K562 (cell line): ENCODE results near the gene ATM. TPM values are rescaled to one million over a fixed set of nuclear protein-coding genes. Genes with fewer than 3 reads are reported as not detected.

Source experiments
- ATAC-seq: fragments of 200-7000 bp; cut with Tn5 transposase; 3 replicates; pipeline ENCODE4 v1.9.1; 2020; ENCODE audit warnings: moderate library complexity
- BruUV-seq: library from RNA; stranded (reverse); fragments of 400-500 nt; replicated peaks from 2 replicates; lab custom pipeline; 2021; lab: Mats Ljungman, UMichigan
- CTCF ChIA-PET: fragments of 300-600 bp; formaldehyde crosslinking; extraction: SDS; loops from one replicate; lab custom pipeline; 2021; ENCODE audit warnings: low intra/inter-chr PET ratio; lab: Yijun Ruan, JAX
- POLR2A ChIA-PET: fragments of 300-600, 350-650 bp; sonication (Branson Sonifier 250); formaldehyde crosslinking; extraction: SDS; loops from one replicate; lab custom pipeline; 2021; ENCODE audit warnings: antibody characterized with exemption, inconsistent platforms; lab: Yijun Ruan, JAX
- DNase-seq, 4 experiments: peaks; one replicate each; pipeline versions ENCODE4 v3.0.0 to v3.0.0-alpha.2; 2011 to 2018; ENCODE audit warnings: low spot score in 3 of 4, mixed read lengths in 3 of 4; ENCODE audit errors: extremely low read depth in 1 of 4
- FAIRE-seq: peaks from 2 replicates; lab custom pipeline; 2011; peaks lifted over from hg19 to GRCh38; lab: Jason Lieb, UNC
- H2AFZ ChIP-seq: 2 replicates; pipeline ENCODE4 v1.6.0; 2011; ENCODE audit warnings: low read depth, low read length, control low read depth, inconsistent platforms
- H3K27ac ChIP-seq: fragments of 200-600 bp; 3 replicates; pipeline ENCODE4 v1.8.0; 2011; ENCODE audit warnings: low read depth, mild to moderate bottlenecking, control low read depth, inconsistent platforms, low read length, moderate library complexity, mixed read lengths; ENCODE audit errors: extremely low read depth
- H3K27me3 ChIP-seq, 2 experiments: fragments of 300-600 bp in 1 of 2; 2 replicates in 1 of 2; 3 replicates in 1 of 2; pipeline versions ENCODE4 v1.6.0 to v1.8.0; 2011; ENCODE audit warnings: inconsistent platforms in 2 of 2, low read length in 2 of 2, mild to moderate bottlenecking in 1 of 2, mixed read lengths in 1 of 2, moderate library complexity in 1 of 2; ENCODE audit not compliant: control insufficient read depth in 2 of 2, insufficient read depth in 2 of 2
- H3K36me3 ChIP-seq: fragments of 300-600 bp; 3 replicates; pipeline ENCODE4 v1.8.0; 2011; ENCODE audit warnings: mild to moderate bottlenecking, low read length, inconsistent platforms; ENCODE audit not compliant: control insufficient read depth, insufficient read depth
- H3K4me1 ChIP-seq, 2 experiments: fragments of 200-600 bp in 1 of 2; replicated peaks in 1 of 2; 2 replicates in 1 of 2; 3 replicates in 1 of 2; pipeline versions ENCODE4 v1.5.1 to v1.8.0; 2011; ENCODE audit warnings: inconsistent platforms in 2 of 2, low read length in 2 of 2, mild to moderate bottlenecking in 1 of 2, mixed read lengths in 1 of 2, moderate library complexity in 1 of 2; ENCODE audit not compliant: control insufficient read depth in 2 of 2, insufficient read depth in 2 of 2
- H3K4me2 ChIP-seq: 2 replicates; pipeline ENCODE4 v1.6.1; 2011; ENCODE audit warnings: low read length, control low read depth, inconsistent platforms, mixed read lengths; ENCODE audit not compliant: insufficient read depth
- H3K4me3 ChIP-seq: fragments of 200-600 bp; sonication (generic), shearing (Covaris generic); 2 replicates; pipeline ENCODE4 v1.5.1; 2016; ENCODE audit warnings: control low read depth, inconsistent platforms
- H3K79me2 ChIP-seq: fragments of 200-600 bp; 3 replicates; pipeline ENCODE4 v1.8.0; 2011; ENCODE audit warnings: low read length, inconsistent platforms; ENCODE audit not compliant: control insufficient read depth, insufficient read depth
- H3K9ac ChIP-seq, 2 experiments: 2 replicates each; pipeline versions ENCODE4 v1.6.0 to v1.6.1; 2011; ENCODE audit warnings: low read depth in 2 of 2, low read length in 2 of 2, control low read depth in 1 of 2, inconsistent platforms in 1 of 2, mild to moderate bottlenecking in 1 of 2, mixed read lengths in 1 of 2; ENCODE audit not compliant: insufficient read depth in 1 of 2
- H3K9me1 ChIP-seq: one replicate; pipeline ENCODE4 v1.6.0; 2011; ENCODE audit warnings: inconsistent platforms, mild to moderate bottlenecking, low read length, moderate library complexity; ENCODE audit not compliant: control insufficient read depth, insufficient read depth
- H3K9me3 ChIP-seq: replicated peaks from 2 replicates; pipeline ENCODE4 v1.5.1; 2011; ENCODE audit warnings: low read depth, low read length, inconsistent platforms; ENCODE audit not compliant: control insufficient read depth, insufficient read depth
- H4K20me1 ChIP-seq: replicated peaks from 2 replicates; pipeline ENCODE4 v1.6.1; 2011; ENCODE audit warnings: low read length, inconsistent platforms, mixed read lengths; ENCODE audit not compliant: control insufficient read depth, insufficient read depth
- ETV5 ChIP-seq: sonication (generic); formaldehyde crosslinking; IDR thresholded peaks from 2 replicates; pipeline ENCODE4 v1.4.0; 2020; ENCODE audit warnings: low read depth, mild to moderate bottlenecking, missing genetic modification reagents
- MED1 ChIP-seq: sonication (generic); formaldehyde crosslinking; IDR thresholded peaks from 2 replicates; pipeline ENCODE4 v1.8.1; 2023; ENCODE audit warnings: missing genetic modification reagents, borderline replicate concordance
- NEUROD1 ChIP-seq: fragments of 150-350 bp; IDR thresholded peaks from 2 replicates; pipeline ENCODE4 v1.6.1; 2014; ENCODE audit warnings: borderline replicate concordance, low read length, low read depth; ENCODE audit not compliant: partially characterized antibody
- PRPF4 ChIP-seq: fragments of 200-400 bp; formaldehyde crosslinking; IDR thresholded peaks from one replicate; pipeline ENCODE4 v1.6.1; 2017; ENCODE audit warnings: low read length, low read depth, mild to moderate bottlenecking; ENCODE audit not compliant: insufficient read depth, poor library complexity, severe bottlenecking
- SLC30A9 ChIP-seq: fragments of 250-450 bp; sonication (Bioruptor Pico); IDR thresholded peaks from 2 replicates; pipeline ENCODE4 v1.8.0; 2022; ENCODE audit warnings: mild to moderate bottlenecking, moderate library complexity
- TCF7 ChIP-seq: sonication (generic); IDR thresholded peaks from 2 replicates; pipeline ENCODE4 v1.6.1; 2016; ENCODE audit warnings: antibody characterized with exemption, borderline replicate concordance
- YBX1 ChIP-seq: fragments of 450-650 bp; IDR thresholded peaks from 2 replicates; pipeline ENCODE4 v1.7.1; 2016; ENCODE audit warnings: mild to moderate bottlenecking
- ZNF431 ChIP-seq: sonication (generic); formaldehyde crosslinking; IDR thresholded peaks from 2 replicates; pipeline ENCODE4 v1.8.0; 2022; ENCODE audit warnings: mild to moderate bottlenecking, missing genetic modification reagents
- ZNF57 ChIP-seq: fragments of 450-650 bp; formaldehyde crosslinking; IDR thresholded peaks from 2 replicates; pipeline ENCODE4 v1.4.0; 2020; ENCODE audit warnings: mild to moderate bottlenecking, moderate library complexity
- ZNF695 ChIP-seq: fragments of 450-650 bp; formaldehyde crosslinking; IDR thresholded peaks from 2 replicates; pipeline ENCODE4 v1.4.0; 2020; ENCODE audit warnings: mild to moderate bottlenecking, moderate library complexity
- ZNF76 ChIP-seq: fragments of 250-450 bp; sonication (Bioruptor Pico); IDR thresholded peaks from 2 replicates; pipeline ENCODE4 v1.4.0; 2020; ENCODE audit warnings: mild to moderate bottlenecking, moderate library complexity, borderline replicate concordance
- WGBS: fragments of 100-300 bp; shearing (Covaris generic); methylation state at CpG from one replicate; pipeline ENCODE4 v1.1.6; 2016; ENCODE audit warnings: low coverage, mixed read lengths; ENCODE audit not compliant: insufficient coverage; ENCODE audit errors: missing lambda C conversion rate; 5-methylcytosine and 5-hydroxymethylcytosine counted together
- in situ Hi-C: fragments of 300-500 bp; cut with MboI; formaldehyde crosslinking; loops from 4 replicates; pipeline ENCODE4 v1.15.0; 2018; ENCODE audit warnings: inconsistent platforms, mixed read lengths
- intact Hi-C: fragments of 100-400 bp; cut with micrococcal nuclease; formaldehyde crosslinking; loops from 2 replicates; pipeline ENCODE4 v1.14.2; 2022
- polyA plus RNA-seq, 8 experiments: library from polyadenylated mRNA; depleted of rRNA in 4 of 8; stranded (reverse) in 5 of 8; unstranded in 3 of 8; fragments of >200 nt; fragmentation: Nextera tagmentation in 2 of 8; fragmentation: Illumina TruSeq in 1 of 8; extraction: Ambion mirVana in 2 of 8; extraction: Trizol in 1 of 8; gene quantifications; 2 replicates each; pipeline versions ENCODE4 v1.2.1 to v1.2.3, GENCODE V29; 2011 to 2014; ENCODE audit warnings: inconsistent platforms in 1 of 8, missing spikeins in 1 of 8
- total RNA-seq, 7 experiments: library from RNA; depleted of rRNA in 6 of 7; stranded (reverse); fragments of >200 nt in 6 of 7; fragmentation: Illumina TruSeq in 2 of 7; extraction: Trizol in 2 of 7; gene quantifications; 2 replicates each; pipeline versions ENCODE4 v1.2.1 to v1.2.3, GENCODE V29; 2011 to 2021; ENCODE audit warnings: low replicate concordance in 1 of 7
- TF ChIP-seq, protein P1 (sequence below): IDR thresholded peaks from 2 replicates; pipeline ENCODE4 v1.6.1; 2016; ENCODE audit warnings: missing genetic modification characterization, missing compliant biosample characterization
- TF ChIP-seq, protein P2 (sequence below): IDR thresholded peaks from 2 replicates; pipeline ENCODE4 v1.6.1; 2011; ENCODE audit warnings: borderline replicate concordance, low read depth, mild to moderate bottlenecking, moderate library complexity, low read length; ENCODE audit not compliant: insufficient read depth, poor library complexity, severe bottlenecking
- TF ChIP-seq, protein P3 (sequence below): fragments of 450-650 bp; IDR thresholded peaks from 2 replicates; pipeline ENCODE4 v1.7.1; 2018; ENCODE audit warnings: mild to moderate bottlenecking, low read depth; ENCODE audit not compliant: partially characterized antibody
- TF ChIP-seq, protein P4 (sequence below): conservative IDR thresholded peaks from 2 replicates; pipeline ENCODE4 v1.6.1; 2011; ENCODE audit warnings: low read depth, mild to moderate bottlenecking, low read length; ENCODE audit not compliant: control insufficient read depth

The ATM gene
- total and polyA plus RNA-seq, 9 of the 15 experiments (the other 6 are each of a cell fraction or from before 2014, with no cell fraction given), result 8.3 to 46.8 (median 26.2) TPM

DNA sequence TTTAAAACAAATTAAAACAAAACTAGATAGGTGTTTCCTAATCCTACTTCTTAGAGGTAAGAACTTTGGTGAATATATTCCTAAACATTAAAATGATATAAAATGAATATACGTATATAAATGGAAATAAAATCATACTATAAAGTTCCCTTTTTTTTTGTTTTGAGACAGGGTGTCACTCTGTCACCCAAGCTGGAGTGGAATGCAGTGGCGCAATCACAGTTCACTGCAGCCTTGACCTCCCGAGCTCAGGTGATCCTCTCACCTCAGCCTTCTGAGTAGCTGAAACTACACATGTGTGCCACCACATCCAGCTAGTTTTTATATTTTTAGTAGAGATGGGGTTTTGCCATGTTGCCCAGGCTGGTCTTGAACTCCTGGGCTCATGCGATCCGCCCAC is 45.3 kb upstream of the ATM start:
- Histone ChIP-seq H3K27me3 (no peaks in the 10 kb centered on the region), H3K36me3 (peaks cover 81% of the 10 kb centered on the region), H3K4me2 (no peak overlapping the region), H3K4me3 (no peak overlapping the region), H3K27ac (no peak overlapping the region), H4K20me1 (no peaks in the 10 kb centered on the region), H3K4me1 (0 out of 5 replicates have a peak, but pooled peaks cover 0 to 4% of the 10 kb centered on the region in 2 experiments), H2AFZ (no peak overlapping the region), H3K9ac (no peak overlapping the region), H3K9me1 (no peaks in the 10 kb centered on the region), H3K9me3 (no peaks in the 10 kb centered on the region), H3K79me2 (no peaks in the 10 kb centered on the region)
- intact Hi-C loops (no loop called here), in situ Hi-C loops (no loop called here)
- no TSS peak for BruUV-seq
- ChIA-PET CTCF (no interaction called here), POLR2A (no interaction called here)
- DNase-seq, result no peak
- ATAC-seq, result no peak
- 82% methylated on average over 5 of the region's 5 CpGs for WGBS
- no peak for FAIRE-seq
- no peak for TF ChIP-seq PRPF4
- no peak for TF ChIP-seq YBX1
- no peak for TF ChIP-seq ZNF57 (CRISPR knock-in tag)
- TF ChIP-seq ZNF695 (CRISPR knock-in tag), result no peak
- TF ChIP-seq NEUROD1, result no peak
- no peak for TF ChIP-seq MED1 (CRISPR knock-in tag)
- TF ChIP-seq, protein P1, sequence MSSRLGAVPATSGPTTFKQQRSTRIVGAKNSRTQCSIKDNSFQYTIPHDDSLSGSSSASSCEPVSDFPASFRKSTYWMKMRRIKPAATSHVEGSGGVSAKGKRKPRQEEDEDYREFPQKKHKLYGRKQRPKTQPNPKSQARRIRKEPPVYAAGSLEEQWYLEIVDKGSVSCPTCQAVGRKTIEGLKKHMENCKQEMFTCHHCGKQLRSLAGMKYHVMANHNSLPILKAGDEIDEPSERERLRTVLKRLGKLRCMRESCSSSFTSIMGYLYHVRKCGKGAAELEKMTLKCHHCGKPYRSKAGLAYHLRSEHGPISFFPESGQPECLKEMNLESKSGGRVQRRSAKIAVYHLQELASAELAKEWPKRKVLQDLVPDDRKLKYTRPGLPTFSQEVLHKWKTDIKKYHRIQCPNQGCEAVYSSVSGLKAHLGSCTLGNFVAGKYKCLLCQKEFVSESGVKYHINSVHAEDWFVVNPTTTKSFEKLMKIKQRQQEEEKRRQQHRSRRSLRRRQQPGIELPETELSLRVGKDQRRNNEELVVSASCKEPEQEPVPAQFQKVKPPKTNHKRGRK (tag), result no peak
- TF ChIP-seq ZNF76 (CRISPR knock-in tag), result no peak
- TF ChIP-seq ZNF431, result no peak
- TF ChIP-seq TCF7, result no peak
- no peak for TF ChIP-seq SLC30A9 (CRISPR knock-in tag)
- TF ChIP-seq, protein P2, sequence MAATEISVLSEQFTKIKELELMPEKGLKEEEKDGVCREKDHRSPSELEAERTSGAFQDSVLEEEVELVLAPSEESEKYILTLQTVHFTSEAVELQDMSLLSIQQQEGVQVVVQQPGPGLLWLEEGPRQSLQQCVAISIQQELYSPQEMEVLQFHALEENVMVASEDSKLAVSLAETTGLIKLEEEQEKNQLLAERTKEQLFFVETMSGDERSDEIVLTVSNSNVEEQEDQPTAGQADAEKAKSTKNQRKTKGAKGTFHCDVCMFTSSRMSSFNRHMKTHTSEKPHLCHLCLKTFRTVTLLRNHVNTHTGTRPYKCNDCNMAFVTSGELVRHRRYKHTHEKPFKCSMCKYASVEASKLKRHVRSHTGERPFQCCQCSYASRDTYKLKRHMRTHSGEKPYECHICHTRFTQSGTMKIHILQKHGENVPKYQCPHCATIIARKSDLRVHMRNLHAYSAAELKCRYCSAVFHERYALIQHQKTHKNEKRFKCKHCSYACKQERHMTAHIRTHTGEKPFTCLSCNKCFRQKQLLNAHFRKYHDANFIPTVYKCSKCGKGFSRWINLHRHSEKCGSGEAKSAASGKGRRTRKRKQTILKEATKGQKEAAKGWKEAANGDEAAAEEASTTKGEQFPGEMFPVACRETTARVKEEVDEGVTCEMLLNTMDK, result no peak
- TF ChIP-seq, protein P3, sequence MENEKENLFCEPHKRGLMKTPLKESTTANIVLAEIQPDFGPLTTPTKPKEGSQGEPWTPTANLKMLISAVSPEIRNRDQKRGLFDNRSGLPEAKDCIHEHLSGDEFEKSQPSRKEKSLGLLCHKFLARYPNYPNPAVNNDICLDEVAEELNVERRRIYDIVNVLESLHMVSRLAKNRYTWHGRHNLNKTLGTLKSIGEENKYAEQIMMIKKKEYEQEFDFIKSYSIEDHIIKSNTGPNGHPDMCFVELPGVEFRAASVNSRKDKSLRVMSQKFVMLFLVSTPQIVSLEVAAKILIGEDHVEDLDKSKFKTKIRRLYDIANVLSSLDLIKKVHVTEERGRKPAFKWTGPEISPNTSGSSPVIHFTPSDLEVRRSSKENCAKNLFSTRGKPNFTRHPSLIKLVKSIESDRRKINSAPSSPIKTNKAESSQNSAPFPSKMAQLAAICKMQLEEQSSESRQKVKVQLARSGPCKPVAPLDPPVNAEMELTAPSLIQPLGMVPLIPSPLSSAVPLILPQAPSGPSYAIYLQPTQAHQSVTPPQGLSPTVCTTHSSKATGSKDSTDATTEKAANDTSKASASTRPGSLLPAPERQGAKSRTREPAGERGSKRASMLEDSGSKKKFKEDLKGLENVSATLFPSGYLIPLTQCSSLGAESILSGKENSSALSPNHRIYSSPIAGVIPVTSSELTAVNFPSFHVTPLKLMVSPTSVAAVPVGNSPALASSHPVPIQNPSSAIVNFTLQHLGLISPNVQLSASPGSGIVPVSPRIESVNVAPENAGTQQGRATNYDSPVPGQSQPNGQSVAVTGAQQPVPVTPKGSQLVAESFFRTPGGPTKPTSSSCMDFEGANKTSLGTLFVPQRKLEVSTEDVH, result no peak
- TF ChIP-seq, protein P4, sequence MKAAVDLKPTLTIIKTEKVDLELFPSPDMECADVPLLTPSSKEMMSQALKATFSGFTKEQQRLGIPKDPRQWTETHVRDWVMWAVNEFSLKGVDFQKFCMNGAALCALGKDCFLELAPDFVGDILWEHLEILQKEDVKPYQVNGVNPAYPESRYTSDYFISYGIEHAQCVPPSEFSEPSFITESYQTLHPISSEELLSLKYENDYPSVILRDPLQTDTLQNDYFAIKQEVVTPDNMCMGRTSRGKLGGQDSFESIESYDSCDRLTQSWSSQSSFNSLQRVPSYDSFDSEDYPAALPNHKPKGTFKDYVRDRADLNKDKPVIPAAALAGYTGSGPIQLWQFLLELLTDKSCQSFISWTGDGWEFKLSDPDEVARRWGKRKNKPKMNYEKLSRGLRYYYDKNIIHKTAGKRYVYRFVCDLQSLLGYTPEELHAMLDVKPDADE, result no peak
- TF ChIP-seq ETV5 (CRISPR knock-in tag), result no peak
